Ovary (tissue), 3 donors: ENCODE measurements around the gene YKT6.

Experiments used
- CTCF ChIP-seq, 3 donors: fragments of 450-650 bp in 2 of 3; fragments of 200-600 bp in 1 of 3; IDR thresholded peaks; one replicate each; pipeline versions ENCODE4 v1.5.1 to v1.8.0; 2016 to 2022; ENCODE audit warnings: antibody characterized with exemption in 3 of 3, mild to moderate bottlenecking in 1 of 3
- EP300 ChIP-seq: sonication (generic); formaldehyde crosslinking; IDR thresholded peaks from one replicate; pipeline ENCODE4 v1.6.1; 2017; ENCODE audit warnings: antibody characterized with exemption
- POLR2A ChIP-seq: fragments of 450-650 bp; IDR thresholded peaks from one replicate; pipeline ENCODE4 v1.6.1; 2017; ENCODE audit warnings: antibody characterized with exemption, mild to moderate bottlenecking, moderate library complexity
- donor health status: DM: no; HTN: no; CAD: no.

- TF ChIP-seq CTCF (IDR thresholded peaks at IDR 0.05) = no peak
- TF ChIP-seq POLR2A = no peak
- TF ChIP-seq EP300 = no peak
These were observed 18.0 kb upstream of the YKT6 start for GRCh38 chr7:44182827-44183226.
